GM12873 (cell line): ENCODE results near the gene IL10.
A peak's percentile ranks its signal among the peaks of the same experiment; 100 is the strongest.

Experiments
- TF ChIP-seq, protein P1 (sequence below): IDR thresholded peaks from 2 replicates; pipeline ENCODE4 v1.5.1; 2012; ENCODE audit warnings: low read depth, mild to moderate bottlenecking, moderate library complexity, low read length, control low read depth; ENCODE audit not compliant: insufficient read depth; ENCODE audit errors: missing control alignments

IL10 gene

DNA sequence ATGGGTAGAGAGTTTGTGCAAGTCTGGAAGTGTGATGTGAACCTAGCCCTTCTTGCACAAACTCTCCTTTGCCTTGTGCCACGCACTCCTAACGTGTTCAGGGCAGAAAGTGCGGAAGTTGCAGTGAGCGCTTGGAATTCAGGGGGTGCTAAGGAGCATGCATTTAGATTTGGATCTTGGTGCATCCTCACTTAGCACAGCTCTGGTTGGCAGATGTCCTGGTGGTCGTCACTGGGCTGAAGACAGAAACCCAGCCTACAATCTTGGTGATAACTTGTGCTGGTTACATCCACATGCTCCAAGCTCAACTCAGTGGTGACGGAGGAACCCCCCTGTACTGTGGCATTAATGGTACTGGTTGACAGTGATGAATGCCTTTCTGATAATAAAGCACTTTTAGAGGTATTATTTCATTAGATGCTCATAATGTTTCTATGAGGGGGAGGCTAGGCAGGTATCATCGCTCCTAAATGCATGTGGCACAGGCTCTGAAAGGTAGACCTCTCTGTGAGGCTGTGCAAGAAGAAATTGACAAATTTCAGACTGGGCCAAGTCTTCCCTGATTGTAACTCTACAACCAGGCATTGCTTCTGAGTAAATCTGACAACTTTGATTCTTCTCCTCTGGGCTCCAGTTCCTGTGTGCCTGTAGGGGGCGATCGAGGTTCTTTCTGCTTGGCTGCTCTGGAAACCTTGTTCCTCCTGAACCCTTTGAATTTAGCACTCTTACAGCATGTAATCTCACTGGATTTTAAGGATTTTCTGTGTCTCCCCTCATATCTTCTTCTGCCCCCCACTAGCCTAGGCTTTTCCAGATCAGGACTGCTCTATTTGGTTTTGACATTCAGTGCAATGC, 47.0 kb downstream of the IL10 start:
- TF ChIP-seq, protein P1, sequence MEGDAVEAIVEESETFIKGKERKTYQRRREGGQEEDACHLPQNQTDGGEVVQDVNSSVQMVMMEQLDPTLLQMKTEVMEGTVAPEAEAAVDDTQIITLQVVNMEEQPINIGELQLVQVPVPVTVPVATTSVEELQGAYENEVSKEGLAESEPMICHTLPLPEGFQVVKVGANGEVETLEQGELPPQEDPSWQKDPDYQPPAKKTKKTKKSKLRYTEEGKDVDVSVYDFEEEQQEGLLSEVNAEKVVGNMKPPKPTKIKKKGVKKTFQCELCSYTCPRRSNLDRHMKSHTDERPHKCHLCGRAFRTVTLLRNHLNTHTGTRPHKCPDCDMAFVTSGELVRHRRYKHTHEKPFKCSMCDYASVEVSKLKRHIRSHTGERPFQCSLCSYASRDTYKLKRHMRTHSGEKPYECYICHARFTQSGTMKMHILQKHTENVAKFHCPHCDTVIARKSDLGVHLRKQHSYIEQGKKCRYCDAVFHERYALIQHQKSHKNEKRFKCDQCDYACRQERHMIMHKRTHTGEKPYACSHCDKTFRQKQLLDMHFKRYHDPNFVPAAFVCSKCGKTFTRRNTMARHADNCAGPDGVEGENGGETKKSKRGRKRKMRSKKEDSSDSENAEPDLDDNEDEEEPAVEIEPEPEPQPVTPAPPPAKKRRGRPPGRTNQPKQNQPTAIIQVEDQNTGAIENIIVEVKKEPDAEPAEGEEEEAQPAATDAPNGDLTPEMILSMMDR = peak; percentile 86

DNA sequence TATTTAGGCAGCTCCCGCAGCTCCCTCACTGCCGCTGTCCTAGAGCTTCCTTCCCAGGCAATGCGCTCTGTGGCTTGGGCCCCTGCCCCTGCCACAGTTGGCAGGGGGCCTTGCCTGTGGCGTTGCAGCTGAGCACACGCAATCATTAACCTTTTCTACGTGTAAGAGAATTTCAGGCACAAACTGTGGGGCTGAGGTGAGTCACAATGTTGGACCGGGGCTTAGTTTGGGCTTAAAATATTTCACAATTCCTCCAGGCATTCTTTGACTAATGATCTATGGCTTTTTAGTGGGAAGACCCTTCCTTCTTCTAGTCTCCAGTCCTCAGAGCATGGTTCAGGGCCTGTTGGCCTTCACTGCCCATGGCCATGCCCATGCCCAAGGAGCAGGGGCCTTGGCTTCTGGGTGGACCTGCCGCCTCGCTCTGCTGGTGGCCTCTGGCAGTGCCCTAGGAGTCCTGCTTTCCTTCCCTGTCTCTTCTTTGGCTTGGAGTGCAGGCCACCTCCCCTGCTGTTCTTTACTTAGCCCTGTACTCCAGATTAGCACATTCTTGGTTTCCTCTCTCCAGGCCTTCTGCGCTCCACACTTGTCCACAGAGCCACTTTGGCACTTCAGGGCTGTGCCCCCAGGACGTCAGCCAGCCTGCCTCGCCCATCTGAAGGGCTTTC, 48.4 kb downstream of the IL10 start:
- TF ChIP-seq, protein P1 = no peak

DNA sequence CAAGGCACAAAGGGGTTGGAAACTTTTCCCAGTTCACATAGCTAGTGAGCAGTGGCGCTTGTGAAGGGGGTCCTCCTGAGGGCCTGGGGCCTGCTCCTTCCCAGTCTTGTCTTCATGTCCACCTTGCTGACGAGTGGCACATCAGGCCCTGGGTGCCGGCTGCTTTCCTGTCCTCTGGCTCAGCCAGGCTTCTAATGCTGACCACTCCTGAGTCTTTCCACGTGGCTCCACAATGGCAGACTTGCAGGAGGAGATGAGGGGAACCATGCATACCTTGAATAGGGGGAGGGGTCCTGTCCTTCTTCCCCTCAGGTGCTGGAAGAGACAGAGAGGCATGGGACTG, 48.9 kb downstream of the IL10 start:
- TF ChIP-seq, protein P1 = no peak

DNA sequence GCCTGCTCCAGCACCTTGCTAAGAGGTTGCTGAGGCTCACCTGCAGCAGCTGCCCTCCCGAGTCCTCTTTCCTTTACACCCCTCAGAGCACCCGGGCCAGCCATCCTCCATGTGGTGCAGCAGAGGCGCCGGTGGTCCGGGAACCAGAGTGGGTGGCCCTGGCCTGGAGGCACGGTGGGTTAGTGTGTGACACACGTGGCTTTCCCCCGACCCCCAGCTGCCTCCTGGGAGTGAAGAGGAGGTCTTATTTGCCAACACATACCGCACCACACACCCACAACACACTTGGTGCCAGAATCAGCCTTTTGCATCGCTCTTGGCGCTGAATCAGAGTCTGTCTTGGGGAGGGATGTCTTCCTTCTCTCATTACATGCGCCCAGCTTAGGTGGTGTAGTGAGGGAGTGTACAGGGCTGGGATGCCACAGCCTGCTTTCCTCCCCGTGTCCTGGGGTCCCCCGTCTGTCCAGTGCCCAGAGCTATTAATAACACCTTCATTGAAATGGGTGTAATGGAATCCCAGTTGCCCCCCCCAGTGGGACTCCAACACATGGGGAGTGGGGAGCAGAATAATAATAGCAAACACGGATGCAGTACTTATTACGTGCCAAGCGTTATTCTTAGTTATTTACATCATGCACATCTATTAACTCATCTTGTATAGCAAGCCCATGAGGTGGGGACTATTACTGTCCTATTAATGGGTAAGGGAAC, 49.4 kb downstream of the IL10 start:
- TF ChIP-seq, protein P1 = no peak

DNA sequence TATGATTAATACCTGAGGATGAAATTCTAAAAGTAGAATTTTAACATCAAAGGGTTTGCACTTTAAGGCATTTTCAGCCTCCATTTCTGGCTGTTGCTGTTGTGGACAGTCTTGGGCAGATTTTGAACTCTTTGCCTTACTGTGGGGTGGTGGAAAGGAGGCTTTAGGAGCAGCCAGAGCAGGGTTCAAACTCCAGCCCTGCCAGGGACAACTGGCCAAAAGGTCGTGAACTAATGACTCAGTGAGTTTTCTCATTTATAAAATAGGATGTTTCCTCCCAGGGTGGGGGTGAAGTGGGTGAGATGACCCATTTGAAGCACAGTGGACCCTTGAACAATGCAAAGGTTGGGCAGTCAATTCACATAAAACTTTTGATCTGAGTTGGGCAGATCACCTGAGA, 50.8 kb downstream of the IL10 start:
- TF ChIP-seq, protein P1 = no peak

DNA sequence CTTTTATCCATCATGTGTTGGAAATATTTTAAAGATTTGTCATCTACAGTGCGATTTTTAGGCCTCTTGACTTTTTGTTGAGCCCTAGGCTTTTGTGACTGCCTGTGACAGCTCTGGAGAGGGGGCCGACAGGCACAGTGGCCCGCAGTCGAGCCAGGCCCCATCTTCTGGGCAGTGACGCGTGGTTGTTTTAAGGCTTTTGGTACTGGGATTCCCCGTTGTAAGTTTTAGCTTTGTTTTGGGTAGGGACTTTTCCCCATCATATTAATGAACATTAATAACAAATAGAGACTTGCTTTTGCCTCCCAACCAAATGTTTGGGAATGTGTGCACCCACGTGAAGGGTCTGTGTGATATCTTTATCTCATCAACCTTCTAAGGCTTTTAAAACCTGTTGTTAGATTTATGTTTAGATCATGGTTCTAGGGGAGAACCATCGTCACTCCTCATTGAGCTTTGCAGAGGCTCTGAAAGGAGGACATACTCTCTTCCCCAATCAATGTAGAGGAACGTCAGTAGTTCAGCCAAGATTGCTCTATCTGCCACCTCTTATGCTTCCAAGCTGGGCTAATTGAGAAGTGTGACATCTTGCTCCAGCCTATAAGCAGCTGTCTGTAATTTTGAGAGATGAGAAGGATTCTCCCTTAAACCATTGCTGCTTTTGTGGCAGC, 53.0 kb downstream of the IL10 start:
- TF ChIP-seq, protein P1 = no peak

DNA sequence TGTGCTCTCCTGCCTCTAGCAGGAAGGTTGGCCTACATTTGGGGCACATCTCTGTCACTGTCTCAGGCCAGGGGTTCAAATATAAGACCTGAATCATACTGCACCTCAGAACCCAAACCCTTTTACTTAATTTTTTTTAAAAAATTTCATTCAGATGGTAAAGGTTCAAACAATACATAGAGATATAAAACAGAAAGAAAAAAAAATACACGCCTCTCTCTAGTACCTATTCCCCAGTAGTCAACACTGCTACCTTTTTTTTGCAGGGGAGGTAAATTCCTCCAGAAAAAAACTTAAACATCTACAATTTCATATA, 54.7 kb downstream of the IL10 start:
- TF ChIP-seq, protein P1 = no peak
